ENCODE results near the gene SCN8A. TPM values are rescaled to one million over a fixed set of nuclear protein-coding genes. Genes with fewer than 3 reads are reported as not detected.

The SCN8A gene
- total and polyA plus RNA-seq, 3 donors from 2014 or later = 4.8 to 15.3 (median 11.0) TPM

DNA sequence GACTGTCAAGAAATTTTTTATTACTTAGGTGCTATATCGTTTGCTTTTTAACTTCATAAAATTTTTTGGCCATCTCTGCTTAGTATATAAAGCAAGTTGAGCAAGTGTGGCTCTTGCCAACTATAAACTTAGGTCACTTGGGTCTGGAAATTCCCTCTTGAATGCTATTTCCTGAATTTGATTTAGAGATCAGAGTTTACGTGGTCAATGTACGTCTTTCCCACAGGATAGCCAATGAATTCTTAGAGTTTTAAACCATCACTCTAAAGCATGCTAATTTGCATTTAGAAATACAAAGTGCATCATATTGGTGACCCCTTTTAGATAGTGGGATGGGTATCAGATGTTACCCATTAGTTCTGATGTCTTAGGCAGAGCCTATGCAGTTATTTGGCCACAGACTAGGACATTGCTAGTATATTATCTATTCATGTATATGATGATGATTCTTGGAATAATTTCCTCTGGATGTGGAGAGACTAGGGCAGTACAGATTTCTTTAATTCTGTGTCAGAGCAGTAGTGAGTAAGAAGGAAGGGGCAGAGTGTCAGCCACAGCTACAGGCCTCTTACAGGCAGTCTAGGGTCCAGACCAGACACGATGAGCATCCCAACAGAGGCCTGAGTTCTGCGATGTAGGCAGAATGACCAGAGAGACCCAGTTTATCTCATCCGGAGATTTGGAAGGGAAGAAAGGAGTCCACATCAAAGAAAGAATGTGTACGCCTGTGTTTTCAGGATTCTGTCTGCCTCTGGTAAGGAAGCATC, 30.3 kb downstream of the SCN8A start:
- Histone ChIP-seq H3K4me1 (no peaks in the 10 kb centered on the region), H3K36me3 (ENCODE audit: low read depth, missing control alignments) (no peaks in the 10 kb centered on the region), H3K4me3 (no peak overlapping the region), H3K27ac (no peak overlapping the region), H3K27me3 (no peaks in the 10 kb centered on the region), H3K9me3 (no peaks in the 10 kb centered on the region)
- intact Hi-C loops (cut with DNase I; ENCODE audit: low total_unique reads) = no loop called here
- no peak for DNase-seq
- no peak for TF ChIP-seq POLR2A (IDR thresholded peaks at IDR 0.05)
- TF ChIP-seq CTCF (IDR thresholded peaks at IDR 0.05) = no peak
- WGBS, 2 donors = 79 to 80% methylated on average over 7 of the region's 7 CpGs

GRCh38 chr12:51622564-51622963, 31.5 kb downstream of the SCN8A start:
- no peaks in the 10 kb centered on the region for H3K36me3 ChIP-seq (ENCODE audit: low read depth, missing control alignments)
- TF ChIP-seq CTCF (IDR thresholded peaks at IDR 0.05) = no peak
- no peak for TF ChIP-seq POLR2A (IDR thresholded peaks at IDR 0.05)
- H3K27ac ChIP-seq = no peak overlapping the region
- H3K9me3 ChIP-seq = no peaks in the 10 kb centered on the region
- no peak for DNase-seq
- no peaks in the 10 kb centered on the region for H3K4me1 ChIP-seq
- WGBS, 2 donors = 69 to 95% methylated on average over 1 of the region's 1 CpG
- H3K4me3 ChIP-seq = no peak overlapping the region
- intact Hi-C loops (cut with DNase I; ENCODE audit: low total_unique reads) = no loop called here
- H3K27me3 ChIP-seq = no peaks in the 10 kb centered on the region

DNA sequence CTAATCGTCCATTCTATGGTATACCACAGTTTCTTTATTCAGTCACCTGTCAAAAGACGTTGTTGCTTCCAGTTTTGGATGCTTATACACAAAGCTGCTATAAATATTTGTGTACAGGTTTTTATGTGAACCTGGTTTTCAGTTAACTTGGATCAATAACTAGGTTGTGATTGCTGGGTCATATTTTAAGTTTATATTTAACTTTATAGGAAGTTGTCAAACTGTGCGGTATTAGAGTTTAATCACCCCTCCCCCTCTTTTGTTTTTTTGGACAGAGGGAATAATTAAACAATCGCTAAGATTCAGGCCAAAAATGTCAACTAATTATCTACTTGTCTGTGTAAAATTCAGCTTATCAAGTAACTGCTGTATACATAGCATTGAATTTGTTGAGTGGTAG, 34.3 kb downstream of the SCN8A start:
- intact Hi-C loops (cut with DNase I; ENCODE audit: low total_unique reads) = no loop called here
- no peaks in the 10 kb centered on the region for H3K9me3 ChIP-seq
- no peak overlapping the region for H3K4me3 ChIP-seq
- TF ChIP-seq CTCF (IDR thresholded peaks at IDR 0.05) (no peak), POLR2A (IDR thresholded peaks at IDR 0.05) (no peak)
- WGBS, 2 donors = 78 to 80% methylated on average over 4 of the region's 4 CpGs
- H3K27me3 ChIP-seq = no peaks in the 10 kb centered on the region
- H3K36me3 ChIP-seq (ENCODE audit: low read depth, missing control alignments) = no peaks in the 10 kb centered on the region
- no peak overlapping the region for H3K27ac ChIP-seq
- H3K4me1 ChIP-seq = no peaks in the 10 kb centered on the region
- DNase-seq = no peak

DNA sequence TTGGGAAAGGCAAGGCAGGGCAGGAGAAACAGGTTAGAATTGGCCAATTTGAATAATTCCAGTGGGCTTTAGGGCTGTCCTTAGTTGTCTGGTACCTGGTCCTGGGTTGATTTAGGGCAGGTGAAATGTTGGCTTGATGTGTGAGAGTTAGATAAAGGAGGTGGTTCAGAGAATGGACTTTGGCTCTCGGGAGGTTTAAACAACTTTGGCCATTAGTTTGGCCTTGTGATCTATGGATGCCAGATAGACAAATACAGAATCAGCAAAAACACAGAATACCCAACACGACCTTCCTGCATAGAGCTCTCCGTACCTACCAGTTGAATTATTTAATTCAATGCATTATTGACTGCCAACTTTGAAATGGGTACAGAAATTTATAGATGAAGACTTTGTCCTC, 35.1 kb downstream of the SCN8A start:
- no peaks in the 10 kb centered on the region for H3K4me1 ChIP-seq
- H3K4me3 ChIP-seq = no peak overlapping the region
- no peaks in the 10 kb centered on the region for H3K9me3 ChIP-seq
- H3K27me3 ChIP-seq = no peaks in the 10 kb centered on the region
- intact Hi-C loops (cut with DNase I; ENCODE audit: low total_unique reads) = no loop called here
- no peak for DNase-seq
- no peak for TF ChIP-seq POLR2A (IDR thresholded peaks at IDR 0.05)
- no peak for TF ChIP-seq CTCF (IDR thresholded peaks at IDR 0.05)
- 88 to 90% methylated on average over 3 of the region's 3 CpGs for WGBS, 2 donors
- H3K27ac ChIP-seq = no peak overlapping the region
- no peaks in the 10 kb centered on the region for H3K36me3 ChIP-seq (ENCODE audit: low read depth, missing control alignments)

DNA sequence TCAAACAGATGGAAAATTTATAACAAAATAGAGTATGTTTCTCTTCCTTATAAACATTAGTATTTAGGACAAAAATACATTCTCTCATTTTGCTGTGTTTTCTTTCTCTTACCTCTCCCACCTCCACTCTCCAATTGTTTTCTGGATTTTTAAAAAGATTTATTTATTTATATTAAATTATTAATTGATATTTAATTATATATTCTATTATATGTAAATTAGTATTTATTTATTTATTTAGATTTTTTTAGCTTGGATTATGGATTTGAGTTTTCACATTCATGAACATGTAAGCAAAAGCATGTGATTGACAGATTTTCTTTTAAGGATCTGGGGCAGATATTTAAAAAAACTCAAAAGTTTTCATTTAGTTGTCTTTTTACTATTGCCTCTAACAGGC, 35.6 kb downstream of the SCN8A start:
- intact Hi-C loops (cut with DNase I; ENCODE audit: low total_unique reads) = no loop called here
- Histone ChIP-seq H3K27me3 (no peaks in the 10 kb centered on the region), H3K4me3 (no peak overlapping the region), H3K9me3 (no peaks in the 10 kb centered on the region), H3K4me1 (no peaks in the 10 kb centered on the region), H3K36me3 (ENCODE audit: low read depth, missing control alignments) (no peaks in the 10 kb centered on the region), H3K27ac (no peak overlapping the region)
- DNase-seq = no peak
- TF ChIP-seq CTCF (IDR thresholded peaks at IDR 0.05) = no peak
- no peak for TF ChIP-seq POLR2A (IDR thresholded peaks at IDR 0.05)

All from testis (tissue), 3 donors.